Suppressor macrophage treated with lipopolysaccharide for 1 hour (primary cell): ENCODE results near the gene PLEKHS1.
A peak's percentile ranks its signal among the peaks of the same experiment; 100 is the strongest.
"Not testable (repeated sequence)": the region's sequence is repeated elsewhere in the genome, so short reads cannot be mapped to it uniquely, and the experiment has no call there.

Experiments
- DNase-seq, 3 donors: peaks; one replicate each; pipeline ENCODE4 v3.0.0-alpha.2; 2020 to 2022

The PLEKHS1 gene

DNA sequence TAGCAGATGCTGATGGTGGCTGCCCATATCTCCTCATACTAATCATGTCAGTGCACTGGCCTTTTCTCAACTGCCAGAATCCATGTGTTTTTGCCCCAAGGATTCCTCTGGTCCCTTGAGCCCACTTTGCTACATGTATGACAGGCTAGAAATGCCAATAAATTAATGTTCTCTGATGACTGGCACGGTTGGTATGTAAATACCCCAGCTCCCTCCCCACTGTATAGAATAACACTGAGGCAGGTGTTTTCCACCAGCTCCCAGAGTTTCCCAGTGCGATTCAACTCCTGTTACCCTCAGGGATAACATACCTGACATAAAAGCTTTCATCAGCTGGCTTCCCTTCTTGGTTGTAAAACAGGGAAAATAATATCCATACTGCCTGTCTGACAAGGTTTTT lies 9.0 kb upstream of the PLEKHS1 start:
- no peak for DNase-seq

DNA sequence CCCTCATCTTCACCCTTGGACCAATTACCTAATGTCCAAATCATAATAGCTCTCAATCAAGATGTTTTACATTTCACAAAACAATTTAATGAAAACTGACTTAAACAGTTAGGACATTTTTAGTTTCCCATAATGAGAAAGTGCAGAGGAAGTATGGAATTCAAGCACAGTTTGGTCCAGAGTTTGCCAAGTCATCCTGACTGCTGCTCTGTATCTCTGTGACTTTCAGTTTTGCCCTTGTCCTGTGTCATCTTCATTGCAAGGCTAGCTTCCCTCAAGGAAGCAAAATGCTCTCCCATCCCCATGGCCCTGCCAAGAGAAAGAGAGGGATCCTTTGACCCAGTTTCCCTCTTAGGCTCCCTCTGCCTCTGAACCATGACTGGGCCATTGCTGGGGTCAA lies 7.9 kb upstream of the PLEKHS1 start:
- peak in 2 of 3 donors; percentile 20 to 26 for DNase-seq

DNA sequence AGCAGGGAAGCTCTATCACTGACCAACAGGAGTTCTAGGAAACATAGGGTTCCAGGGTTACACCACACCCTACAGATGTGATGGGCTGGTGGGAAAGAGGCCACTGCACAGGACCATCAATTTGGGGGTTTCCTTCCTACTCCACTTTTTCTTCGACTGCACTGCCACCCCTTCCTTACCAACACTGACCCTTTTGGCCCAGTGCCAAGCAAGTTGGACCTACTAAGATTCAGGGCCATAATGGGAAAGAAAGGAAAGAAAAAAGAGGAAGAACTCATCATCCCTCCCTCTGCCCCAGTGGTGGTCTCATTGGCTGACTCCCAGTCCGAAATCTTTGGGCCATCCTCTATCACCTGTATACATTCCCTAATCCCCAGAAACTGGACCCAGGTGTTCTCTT lies 6.1 kb upstream of the PLEKHS1 start:
- no peak for DNase-seq

DNA sequence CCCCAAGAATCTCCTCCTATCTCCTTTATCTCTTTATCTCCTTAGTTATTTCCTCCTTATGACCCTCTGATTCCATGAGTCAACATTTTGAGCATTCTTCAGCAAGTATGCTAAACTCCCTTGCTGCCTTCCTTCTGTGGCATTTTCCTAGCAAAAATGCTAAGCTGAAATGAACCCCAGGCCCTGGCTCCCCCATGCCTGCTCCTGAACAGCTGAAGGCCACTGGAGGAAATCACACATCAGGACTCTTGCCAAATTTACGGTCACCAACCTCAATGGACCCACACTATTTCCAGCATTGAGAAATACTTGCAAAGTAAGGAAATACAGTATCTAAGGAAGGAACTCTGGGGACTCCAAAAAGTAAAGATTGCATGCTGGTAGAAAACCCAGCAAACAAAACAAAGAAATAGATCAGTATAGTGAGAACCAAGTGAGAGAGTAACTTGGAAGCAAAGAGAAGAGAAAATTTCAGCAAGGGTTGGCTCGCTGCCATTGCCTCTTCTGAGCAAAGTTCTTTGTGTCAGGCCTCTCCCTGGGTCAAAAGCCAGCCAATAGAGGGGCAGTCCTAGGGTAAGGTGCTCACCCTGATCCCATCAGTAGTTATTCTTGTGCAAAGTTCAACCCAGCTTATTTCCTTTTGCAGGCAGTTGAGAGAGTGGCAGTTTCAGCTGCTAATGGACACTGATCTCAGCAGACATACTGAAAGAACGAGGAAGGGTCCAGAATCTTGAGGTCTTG lies 5.1 kb upstream of the PLEKHS1 start:
- peak; percentile 25 to 42 (median 35) for DNase-seq

DNA sequence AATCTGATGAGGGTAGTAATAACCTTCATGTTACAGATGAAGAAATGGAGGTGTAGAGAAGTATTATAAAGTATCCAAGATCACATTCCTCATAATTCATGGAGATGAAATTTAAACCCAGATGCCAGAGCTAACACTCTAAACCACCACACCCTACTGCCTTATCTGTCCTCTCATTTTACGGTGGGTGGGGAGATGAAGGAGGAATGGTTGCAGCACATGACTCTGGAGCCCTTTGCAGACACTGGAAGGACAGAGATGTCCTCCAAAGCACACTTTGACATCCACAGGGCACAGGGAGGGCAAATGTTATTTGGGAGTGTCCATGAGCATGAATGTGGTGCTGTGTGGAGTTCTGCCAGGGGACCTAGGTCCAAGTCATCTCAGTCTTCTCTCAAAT lies 1.1 kb downstream of the PLEKHS1 start:
- no peak for DNase-seq

DNA sequence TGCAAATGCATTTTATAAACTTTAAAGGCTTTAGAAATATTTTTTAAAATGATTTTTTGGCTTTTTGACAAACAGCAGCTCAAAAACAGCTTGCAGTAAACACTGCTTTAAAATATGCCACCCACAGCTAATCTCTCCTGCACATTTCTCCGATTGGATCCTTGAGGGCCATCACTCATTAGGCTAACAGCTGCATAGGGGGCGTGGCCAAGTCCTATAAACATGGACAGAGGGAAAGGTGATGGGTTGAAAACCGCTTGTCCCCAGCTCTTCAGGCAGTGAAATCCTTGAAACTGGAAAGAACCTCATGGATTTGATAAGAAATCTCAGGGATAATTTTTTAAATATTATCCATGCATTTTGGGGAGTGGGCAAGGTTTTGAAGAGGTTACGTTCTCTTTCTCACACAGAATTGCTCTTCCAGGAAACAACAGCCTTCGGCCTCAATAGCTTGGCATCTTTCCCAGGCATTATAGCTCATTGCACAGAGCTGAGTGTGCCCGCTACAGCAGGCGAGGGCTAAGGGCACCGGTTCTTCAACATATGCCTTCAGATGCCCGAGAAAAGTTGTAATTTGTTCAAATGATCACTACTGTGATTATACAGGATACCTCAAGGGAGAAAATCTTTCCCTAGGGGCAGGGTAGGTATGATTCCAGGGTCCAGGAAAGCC lies 1.7 kb downstream of the PLEKHS1 start:
- DNase-seq = no peak

DNA sequence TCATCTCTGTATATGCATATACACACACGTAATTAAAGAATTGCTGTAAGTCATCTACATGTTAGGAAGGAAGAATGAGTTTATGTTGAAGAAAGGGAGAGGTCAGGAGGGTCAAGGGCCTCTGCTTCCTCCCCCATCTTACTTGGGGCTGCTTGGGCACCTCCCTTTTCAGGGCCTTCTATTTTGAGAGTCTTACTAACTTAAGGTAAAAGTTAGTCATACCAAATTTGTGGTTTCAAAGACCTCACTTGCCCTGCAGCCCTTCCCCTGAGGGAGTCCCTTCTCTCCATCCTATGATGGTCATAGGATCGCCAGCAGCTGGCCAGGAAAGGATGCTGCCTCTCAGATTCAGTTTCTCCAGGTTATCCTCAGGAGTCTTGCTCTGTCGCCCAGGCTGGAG lies 2.6 kb downstream of the PLEKHS1 start:
- no peak for DNase-seq

DNA sequence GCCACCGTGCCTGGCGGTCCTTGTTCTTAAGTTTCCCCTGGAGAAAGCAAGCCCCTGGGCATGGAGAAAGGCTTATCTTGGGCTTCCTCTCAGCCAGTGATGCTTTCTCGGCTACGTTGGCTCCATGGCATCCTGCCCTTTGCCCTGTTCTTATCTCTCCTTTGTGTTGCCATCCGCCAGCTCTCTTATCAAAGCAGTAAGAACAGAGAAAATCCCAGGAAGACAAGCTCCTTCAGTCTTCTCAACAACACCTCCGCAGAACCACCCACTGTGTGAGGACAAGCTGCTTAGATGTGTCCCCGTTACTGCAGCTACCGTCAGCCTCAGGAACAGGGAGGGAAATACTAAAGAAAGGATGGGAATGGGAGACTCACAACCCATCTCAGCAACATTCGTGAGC lies 3.3 kb downstream of the PLEKHS1 start:
- DNase-seq = peak in 1 of 3 donors; percentile 5

DNA sequence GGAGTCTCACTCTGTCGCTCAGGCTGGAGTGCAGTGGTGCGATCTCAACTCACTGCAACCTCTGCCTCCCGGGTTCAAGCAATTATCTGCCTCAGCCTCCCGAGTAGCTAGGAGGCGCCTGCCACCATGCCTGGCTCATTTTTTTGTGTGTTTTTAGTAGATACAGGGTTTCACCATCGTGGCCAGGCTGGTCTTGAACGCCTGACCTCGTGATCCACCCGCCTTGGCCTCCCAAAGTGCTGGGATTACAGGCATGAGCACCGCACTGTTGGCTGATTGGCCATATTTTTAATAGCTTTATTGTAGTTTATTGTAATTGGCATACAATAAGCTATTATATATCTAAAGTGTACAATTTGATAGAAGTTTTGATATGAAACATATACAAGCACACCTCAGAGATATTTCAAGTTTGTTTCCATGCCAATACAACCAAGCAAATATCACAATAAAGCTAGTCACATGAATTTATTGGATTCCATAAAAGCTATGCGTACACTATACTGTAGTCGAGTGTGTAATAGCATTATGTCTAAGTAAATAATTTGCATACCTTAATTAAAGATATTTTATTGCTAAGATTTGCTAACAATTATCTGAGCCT lies 5.6 kb downstream of the PLEKHS1 start:
- DNase-seq = no peak

DNA sequence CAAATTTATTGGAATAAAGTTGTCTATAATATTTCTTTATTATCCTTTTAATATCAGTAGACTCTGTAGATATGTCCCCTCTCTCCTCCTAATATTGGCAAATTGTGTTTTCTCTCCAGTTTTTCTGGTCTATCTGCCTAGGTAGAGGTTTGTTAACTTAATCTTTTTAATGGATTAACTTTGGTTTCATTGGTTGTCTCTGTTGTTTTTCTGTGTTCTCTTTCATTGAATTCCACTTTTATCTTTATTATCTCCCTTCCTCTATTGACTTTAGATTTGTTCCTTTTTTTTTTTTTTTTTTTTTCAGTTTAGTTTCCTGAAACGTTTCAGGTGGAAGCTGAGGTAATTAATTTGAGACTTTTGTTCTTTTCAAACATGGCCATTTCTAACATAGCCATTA lies 10.6 kb downstream of the PLEKHS1 start:
- DNase-seq = no peak

DNA sequence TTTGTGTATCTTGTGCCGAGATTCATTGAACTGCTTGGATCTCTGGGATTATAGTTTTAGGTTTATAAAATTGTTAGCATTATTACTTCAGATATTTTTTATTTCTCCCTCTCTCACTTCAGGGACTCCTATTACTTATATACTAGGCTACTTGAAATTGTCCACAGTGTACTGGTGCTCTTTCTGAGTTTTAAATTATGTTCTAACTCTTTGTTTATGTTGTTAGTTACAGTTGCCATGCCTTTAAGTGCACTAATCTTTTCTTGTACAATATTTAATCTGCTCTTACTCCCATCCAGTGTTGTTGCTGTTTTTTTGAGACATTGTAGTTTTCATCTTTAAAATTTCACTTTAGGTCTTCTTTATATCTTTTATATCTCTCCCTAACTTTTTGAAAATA lies 13.1 kb downstream of the PLEKHS1 start:
- no peak for DNase-seq

DNA sequence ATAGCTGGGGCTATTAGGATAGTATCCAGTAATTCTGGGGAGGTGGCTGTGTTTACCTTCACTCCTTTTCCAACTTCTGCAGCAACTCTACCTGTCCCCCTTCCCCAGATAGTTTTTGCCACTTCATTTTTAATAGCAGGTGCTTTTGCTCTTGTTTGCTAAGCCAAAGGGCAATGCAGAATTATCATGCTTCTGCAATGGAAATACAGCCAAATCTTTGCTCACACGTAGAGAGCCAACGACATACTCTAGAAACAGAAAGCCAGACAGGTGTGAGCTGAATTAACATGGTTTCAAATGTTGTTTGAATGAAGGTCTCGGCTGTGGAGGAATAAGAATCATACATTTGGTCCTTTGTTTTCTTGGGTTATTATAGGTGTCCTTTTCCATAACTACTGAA lies 14.4 kb downstream of the PLEKHS1 start:
- DNase-seq = no peak

DNA sequence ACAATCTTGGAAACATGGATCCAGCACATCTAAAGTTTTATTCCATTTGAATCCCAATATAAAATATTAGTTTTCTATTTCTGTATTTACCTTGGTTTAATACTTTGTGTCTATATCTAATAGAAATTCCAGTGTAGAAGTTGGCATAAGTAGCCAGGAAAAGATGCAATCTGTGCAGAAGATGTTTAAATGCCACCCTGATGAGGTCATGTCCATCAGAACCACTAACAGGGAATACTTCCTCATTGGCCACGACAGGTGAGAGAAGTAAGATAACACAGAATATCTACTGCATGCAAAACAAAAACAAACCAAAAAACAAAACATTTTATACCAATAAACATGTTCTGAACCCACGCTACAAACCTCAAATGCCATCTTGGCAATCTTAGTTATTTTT lies 15.7 kb downstream of the PLEKHS1 start:
- DNase-seq = no peak

DNA sequence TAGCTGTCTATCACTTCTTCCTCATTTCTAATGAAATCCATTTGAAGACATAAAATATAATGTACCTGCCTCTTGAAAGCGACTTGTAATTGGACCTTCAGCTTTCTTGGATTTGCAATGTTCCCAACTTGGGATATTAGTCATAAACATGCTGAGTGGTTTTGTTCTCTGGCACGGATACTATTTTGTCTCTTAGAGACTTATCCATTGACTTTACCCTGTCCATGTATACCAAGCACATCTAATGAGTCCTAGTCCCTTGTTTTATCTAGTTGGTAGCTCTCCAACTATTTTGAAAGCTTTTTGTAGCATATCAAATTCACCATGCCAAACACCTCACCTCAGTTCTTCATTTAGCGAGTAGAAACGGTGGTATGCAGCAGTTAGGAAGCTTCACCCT lies 18.9 kb downstream of the PLEKHS1 start:
- DNase-seq = no peak

DNA sequence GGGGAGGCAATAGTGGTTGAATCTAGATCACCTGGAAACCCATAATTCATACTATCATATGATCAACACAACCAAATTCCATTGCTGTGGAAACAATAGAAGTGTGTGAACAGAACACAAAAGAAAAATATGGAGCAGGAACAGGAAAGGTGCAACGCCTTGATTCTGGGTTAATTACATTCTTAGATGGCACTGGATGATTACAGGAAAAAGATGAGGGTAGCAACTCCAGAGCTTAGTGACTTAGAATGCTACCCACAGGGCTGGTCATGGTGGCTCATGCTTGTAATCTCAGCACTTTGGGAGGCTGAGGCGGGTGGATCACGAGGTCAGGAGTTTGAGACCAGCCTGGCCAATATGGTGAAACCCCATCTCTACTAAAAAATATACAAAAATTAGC lies 19.6 kb downstream of the PLEKHS1 start:
- DNase-seq = not testable (repeated sequence)

DNA sequence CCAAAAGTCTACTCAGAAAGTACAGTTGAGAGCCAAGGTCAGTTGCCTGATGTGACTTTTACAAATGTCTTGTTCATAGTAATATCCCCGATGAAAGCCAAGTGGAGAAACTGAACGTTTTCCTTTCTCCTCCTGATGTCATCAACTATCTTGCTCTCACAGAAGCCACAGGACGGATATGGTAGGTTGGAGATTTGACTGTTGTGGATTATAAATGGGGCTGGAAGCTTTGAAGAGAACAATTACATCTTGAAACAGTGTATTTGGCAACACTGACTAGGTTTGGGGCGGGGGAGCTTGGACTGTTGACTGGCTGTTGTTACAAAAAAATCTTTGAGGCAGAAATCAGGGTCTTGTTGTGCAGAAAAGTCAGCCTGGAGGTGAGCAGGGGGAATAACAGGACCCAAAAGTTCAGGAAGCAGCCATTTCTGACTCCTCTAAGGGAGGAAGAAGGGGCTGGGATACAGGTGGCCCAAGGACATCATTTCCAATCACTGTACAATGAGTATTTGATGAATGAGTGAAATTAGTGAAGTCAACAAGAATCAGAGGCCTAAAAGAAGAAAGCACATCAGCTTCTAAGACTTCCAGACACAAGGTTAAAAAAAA lies 24.3 kb downstream of the PLEKHS1 start:
- DNase-seq = no peak

DNA sequence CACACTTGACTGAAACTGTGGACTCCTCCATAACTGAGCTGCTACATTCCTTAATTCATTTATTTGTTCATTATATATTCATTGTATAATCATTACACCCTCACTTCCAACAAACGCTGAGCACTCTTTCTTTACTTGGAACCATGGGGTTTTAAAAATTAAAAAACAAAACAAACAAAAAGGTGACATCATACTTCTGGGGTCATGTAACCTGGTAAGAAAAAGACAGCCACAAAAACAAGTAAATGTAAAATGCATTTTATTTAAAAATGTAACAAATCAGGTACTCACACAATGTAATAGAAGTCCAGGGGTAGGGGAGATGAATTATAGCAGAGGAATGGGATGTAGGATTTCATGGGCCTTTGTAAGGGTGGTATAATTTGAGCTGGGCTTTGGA lies 25.1 kb downstream of the PLEKHS1 start:
- DNase-seq = no peak

DNA sequence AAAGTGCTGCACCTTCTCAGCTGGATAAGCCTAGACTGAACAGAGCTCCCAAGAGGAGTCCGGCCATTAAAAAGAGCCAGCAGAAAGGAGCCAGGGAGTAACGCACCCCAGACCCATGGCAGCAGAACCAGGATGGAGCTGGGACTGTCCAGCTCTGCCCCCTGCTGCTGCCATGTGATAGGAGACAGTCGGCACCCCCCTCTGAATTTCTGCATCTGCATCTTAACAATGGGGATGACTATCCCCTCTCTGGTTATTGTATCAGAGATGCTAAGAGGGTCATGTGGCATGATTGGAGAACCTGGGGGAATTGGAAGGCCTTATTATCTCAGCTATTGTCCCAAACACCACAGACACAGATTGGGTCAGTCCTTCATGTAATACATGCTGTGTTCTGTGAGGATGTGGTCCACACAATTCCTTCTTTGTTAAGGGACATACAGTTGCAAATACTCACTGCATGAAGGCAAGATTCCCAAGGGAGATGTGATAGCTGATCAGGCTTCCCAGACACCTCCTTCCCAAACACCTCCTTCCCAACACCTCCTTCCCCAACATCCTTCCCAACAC lies 29.3 kb downstream of the PLEKHS1 start:
- DNase-seq = no peak

DNA sequence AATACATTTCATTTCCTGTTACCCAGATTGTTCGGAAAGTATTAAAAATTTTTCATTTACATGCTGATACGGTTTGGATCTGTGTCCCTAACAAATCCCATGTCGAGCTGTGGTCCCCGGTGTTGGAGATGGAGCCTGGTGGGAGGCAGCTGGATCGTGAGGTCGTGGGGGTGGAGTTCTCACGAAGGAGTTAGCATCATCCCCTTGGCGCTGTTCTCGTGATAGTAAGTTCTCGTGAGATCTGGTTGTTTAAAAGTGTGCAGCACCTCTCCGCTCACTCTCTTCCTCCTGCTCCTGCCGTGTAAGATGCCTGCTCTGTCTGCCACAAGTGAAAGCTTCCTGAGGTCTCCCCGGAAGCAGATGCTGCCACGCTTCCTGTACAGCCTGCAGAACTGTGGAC lies 30.9 kb downstream of the PLEKHS1 start:
- DNase-seq = no peak

DNA sequence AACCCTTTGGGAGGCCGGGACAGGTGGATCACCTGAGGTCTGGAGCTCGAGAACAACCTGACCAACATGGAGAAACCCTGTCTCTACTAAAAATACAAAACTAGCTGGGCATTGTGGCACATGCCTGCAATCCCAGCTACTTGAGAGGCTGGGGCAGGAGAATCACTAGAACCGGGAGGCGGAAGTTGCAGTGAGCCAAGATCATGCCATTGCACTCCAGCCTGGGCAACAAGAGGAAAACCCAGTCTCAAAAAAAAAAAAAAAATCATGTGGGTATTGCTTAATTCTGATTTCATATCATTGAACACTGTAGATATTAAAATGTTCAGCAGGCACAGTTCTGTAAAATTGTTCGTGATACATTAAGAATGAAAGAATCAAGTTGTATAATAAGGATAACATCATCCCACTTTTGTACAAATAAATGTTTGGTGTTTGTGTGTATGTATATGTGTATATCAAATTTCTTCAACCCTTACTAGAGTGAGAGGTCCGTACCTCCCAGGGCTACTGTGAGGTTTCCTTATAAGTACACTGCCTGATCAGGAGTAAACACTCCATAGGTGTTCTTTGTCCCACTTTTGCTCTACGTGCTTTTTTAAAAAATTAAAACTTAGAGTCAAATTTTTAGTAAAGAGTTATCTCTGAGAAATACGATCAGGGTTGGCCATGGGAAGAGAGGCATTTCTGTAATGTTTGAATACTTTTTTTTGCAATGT lies 31.7 kb downstream of the PLEKHS1 start:
- DNase-seq = no peak

DNA sequence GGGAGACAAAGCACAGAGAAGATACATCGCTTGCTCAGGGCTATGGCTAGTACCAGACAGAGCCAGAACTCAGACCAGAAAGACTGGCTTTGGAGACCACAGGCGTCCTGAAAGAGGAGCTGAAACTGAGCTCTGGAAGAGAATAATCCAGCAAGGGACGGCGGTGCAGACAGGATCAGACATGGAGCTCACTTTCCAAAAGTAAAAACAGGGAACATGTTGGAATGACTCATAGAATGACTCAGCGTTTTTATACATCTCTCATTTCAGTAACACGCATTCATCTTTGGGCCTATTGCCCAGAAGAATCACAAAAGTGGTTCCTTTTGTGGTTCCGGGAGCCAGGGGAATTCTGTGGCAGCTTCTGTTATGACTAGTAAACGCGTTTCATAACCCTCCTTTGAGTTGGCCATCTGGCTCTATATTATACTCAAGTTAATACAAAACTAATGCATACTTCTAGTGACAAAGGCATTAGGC lies 37.2 kb downstream of the PLEKHS1 start:
- peak; percentile 86 to 94 (median 93) for DNase-seq

DNA sequence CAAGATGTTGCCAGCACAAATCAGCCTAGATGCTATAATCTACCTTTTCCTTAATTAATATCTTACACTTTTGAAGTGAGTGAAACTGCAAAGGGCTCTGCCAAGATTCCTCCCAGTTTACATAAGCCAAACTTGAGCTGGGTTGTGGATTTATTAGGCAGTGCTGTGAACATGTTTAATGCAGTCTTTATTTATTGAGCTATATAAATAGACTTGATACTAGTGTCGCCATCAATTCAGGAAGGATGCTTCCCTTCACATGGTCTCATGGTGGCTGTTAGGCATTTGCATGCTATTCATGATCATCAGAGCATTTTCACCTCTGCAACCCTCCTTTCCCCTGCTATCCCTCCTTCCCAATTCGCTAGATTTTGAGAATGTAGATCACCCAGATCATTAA lies 40.2 kb downstream of the PLEKHS1 start:
- no peak for DNase-seq

DNA sequence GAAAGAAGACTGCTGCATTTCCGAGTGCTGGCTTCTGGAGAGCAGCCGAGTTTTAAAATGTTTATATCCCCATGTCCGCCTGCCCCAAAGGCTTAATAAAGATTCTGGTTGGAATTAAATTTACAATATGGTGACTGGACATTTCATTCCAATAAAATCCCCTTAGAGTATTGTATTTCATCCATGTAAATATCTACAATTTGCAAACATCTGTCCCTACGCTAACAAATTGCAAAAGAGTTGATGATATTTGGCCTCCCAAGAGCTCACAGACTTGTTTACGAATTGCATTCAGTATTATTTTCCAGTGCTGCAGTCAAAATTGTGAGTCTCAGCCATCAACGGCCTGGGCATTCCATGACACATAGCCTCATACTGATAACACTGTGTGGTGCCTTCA lies 50.1 kb downstream of the PLEKHS1 start:
- DNase-seq = no peak
